Measurements from ENCODE around the gene RCSD1. TPM values are rescaled to one million over a fixed set of nuclear protein-coding genes. Genes with fewer than 3 reads are reported as not detected.

RCSD1 gene
- total and polyA plus RNA-seq, 2 experiments from 2014 or later = 0.77 to 0.80 TPM

DNA sequence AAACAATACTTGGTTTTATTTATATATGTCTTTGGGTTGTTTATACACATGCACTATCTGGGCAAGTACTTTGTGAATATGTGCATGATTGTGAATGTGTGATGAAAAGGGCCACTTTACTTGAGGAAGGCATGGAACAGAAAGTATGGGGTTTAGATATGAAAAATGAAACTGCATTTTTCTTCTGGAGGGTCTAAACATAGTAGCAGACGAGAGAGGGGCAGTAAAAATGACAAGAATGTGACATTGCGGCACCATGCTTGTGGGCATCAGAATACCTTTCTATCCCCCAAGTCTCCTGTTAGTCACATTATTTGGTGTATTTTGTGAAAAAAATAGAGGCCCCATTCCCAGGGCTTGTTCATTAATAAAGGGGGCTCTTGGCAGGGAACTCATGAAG, 76.3 kb downstream of the RCSD1 start:
- no peak overlapping the region for H3K4me2 ChIP-seq
- no peak overlapping the region for H3K27ac ChIP-seq
- H3K4me3 ChIP-seq = no peak overlapping the region
- H4K20me1 ChIP-seq (ENCODE audit: insufficient read depth, poor library complexity, severe bottlenecking) = no peaks in the 10 kb centered on the region
- H3K9me2 ChIP-seq (replicated peaks; ENCODE audit: insufficient read depth) = no peaks in the 10 kb centered on the region
- H2AFZ ChIP-seq = no peak overlapping the region
- no peaks in the 10 kb centered on the region for H3K9me3 ChIP-seq (ENCODE audit: low read depth)
- no peaks in the 10 kb centered on the region for H3K79me2 ChIP-seq
- no peak for DNase-seq (ENCODE audit: low spot score)
- TF ChIP-seq EZH2 (IDR thresholded peaks at IDR 0.05; ENCODE audit: borderline replicate concordance) (no peak), EZH2phosphoT487 (IDR thresholded peaks at IDR 0.05; ENCODE audit: low read depth, severe bottlenecking, unreplicated experiment) (no peak)
- TF ChIP-seq, protein P1, sequence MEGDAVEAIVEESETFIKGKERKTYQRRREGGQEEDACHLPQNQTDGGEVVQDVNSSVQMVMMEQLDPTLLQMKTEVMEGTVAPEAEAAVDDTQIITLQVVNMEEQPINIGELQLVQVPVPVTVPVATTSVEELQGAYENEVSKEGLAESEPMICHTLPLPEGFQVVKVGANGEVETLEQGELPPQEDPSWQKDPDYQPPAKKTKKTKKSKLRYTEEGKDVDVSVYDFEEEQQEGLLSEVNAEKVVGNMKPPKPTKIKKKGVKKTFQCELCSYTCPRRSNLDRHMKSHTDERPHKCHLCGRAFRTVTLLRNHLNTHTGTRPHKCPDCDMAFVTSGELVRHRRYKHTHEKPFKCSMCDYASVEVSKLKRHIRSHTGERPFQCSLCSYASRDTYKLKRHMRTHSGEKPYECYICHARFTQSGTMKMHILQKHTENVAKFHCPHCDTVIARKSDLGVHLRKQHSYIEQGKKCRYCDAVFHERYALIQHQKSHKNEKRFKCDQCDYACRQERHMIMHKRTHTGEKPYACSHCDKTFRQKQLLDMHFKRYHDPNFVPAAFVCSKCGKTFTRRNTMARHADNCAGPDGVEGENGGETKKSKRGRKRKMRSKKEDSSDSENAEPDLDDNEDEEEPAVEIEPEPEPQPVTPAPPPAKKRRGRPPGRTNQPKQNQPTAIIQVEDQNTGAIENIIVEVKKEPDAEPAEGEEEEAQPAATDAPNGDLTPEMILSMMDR (IDR thresholded peaks at IDR 0.05; ENCODE audit: poor library complexity) = no peak
- WGBS (ENCODE audit: low lambda C conversion rate, missing lambda C conversion rate) = 72% methylated on average over 2 of the region's 2 CpGs
- no peaks in the 10 kb centered on the region for H3K27me3 ChIP-seq
- H3K4me1 ChIP-seq (ENCODE audit: insufficient read depth) = no peaks in the 10 kb centered on the region
- no peaks in the 10 kb centered on the region for H3K36me3 ChIP-seq (replicated peaks; ENCODE audit: insufficient read depth, low read depth)

GRCh38 chr1:167706931-167707877, 77.2 kb downstream of the RCSD1 start:
- no peaks in the 10 kb centered on the region for H3K79me2 ChIP-seq
- H3K27me3 ChIP-seq = no peaks in the 10 kb centered on the region
- H3K9me2 ChIP-seq (replicated peaks; ENCODE audit: insufficient read depth) = no peaks in the 10 kb centered on the region
- no peaks in the 10 kb centered on the region for H3K4me1 ChIP-seq (ENCODE audit: insufficient read depth)
- 69% methylated on average over 10 of the region's 10 CpGs for WGBS (ENCODE audit: low lambda C conversion rate, missing lambda C conversion rate)
- no peak overlapping the region for H2AFZ ChIP-seq
- H3K36me3 ChIP-seq (replicated peaks; ENCODE audit: insufficient read depth, low read depth) = no peaks in the 10 kb centered on the region
- TF ChIP-seq, protein P1 (IDR thresholded peaks at IDR 0.05; ENCODE audit: poor library complexity) = no peak
- DNase-seq (ENCODE audit: low spot score) = no peak
- no peak overlapping the region for H3K4me2 ChIP-seq
- no peaks in the 10 kb centered on the region for H3K9me3 ChIP-seq (ENCODE audit: low read depth)
- no peak overlapping the region for H3K4me3 ChIP-seq
- H4K20me1 ChIP-seq (ENCODE audit: insufficient read depth, poor library complexity, severe bottlenecking) = no peaks in the 10 kb centered on the region
- no peak overlapping the region for H3K27ac ChIP-seq

DNA sequence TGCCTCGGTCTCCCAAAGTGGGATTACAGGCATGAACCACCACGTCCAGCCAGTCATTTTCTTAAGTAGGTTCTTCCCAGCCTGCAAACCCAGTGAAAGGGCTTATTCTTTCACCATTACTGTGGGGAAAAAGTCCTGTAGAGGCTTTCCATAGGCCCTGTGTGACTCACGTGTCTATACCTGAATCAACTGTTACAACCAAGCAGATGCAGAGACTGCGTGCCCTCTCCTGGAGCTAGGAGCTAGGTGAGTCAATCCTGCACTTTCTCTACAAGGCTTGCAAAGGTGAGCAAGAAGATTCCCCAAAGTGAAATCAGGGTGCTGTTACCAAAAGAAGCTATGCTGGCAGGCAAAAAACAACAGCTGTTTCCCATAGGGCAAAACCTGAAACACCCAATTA, 77.9 kb downstream of the RCSD1 start:
- Histone ChIP-seq H2AFZ (no peak overlapping the region), H3K4me1 (ENCODE audit: insufficient read depth) (no peaks in the 10 kb centered on the region), H3K79me2 (no peaks in the 10 kb centered on the region), H3K4me2 (no peak overlapping the region), H4K20me1 (ENCODE audit: insufficient read depth, poor library complexity, severe bottlenecking) (no peaks in the 10 kb centered on the region), H3K27me3 (no peaks in the 10 kb centered on the region), H3K9me3 (ENCODE audit: low read depth) (no peaks in the 10 kb centered on the region), H3K9me2 (replicated peaks; ENCODE audit: insufficient read depth) (no peaks in the 10 kb centered on the region), H3K36me3 (replicated peaks; ENCODE audit: insufficient read depth, low read depth) (no peaks in the 10 kb centered on the region), H3K4me3 (no peak overlapping the region), H3K27ac (no peak overlapping the region)
- no peak for DNase-seq (ENCODE audit: low spot score)
- WGBS (ENCODE audit: low lambda C conversion rate, missing lambda C conversion rate) = 76% methylated on average over 4 of the region's 4 CpGs
- no peak for TF ChIP-seq EZH2phosphoT487 (IDR thresholded peaks at IDR 0.05; ENCODE audit: low read depth, severe bottlenecking, unreplicated experiment)
- TF ChIP-seq EZH2 (IDR thresholded peaks at IDR 0.05; ENCODE audit: borderline replicate concordance) = no peak
- TF ChIP-seq, protein P1 (IDR thresholded peaks at IDR 0.05; ENCODE audit: poor library complexity) = no peak

Measured in hepatocyte (in vitro differentiated cells).